SK-N-SH (cell line): ENCODE results near the gene AUTS2. TPM values are rescaled to one million over a fixed set of nuclear protein-coding genes. Genes with fewer than 3 reads are reported as not detected.

Source experiments
- CTCF ChIA-PET: fragments of 300-600, 350-600 bp; formaldehyde crosslinking; extraction: SDS; loops from one replicate; lab custom pipeline; 2021; lab: Yijun Ruan, JAX
- POLR2A ChIA-PET: fragments of 350-600 bp; sonication (Branson Sonifier 250); formaldehyde crosslinking; extraction: SDS; loops from one replicate; lab custom pipeline; 2020; ENCODE audit warnings: antibody characterized with exemption, inconsistent platforms; lab: Yijun Ruan, JAX
- DNase-seq: peaks from one replicate; pipeline ENCODE4 v3.0.0; 2012
- H2AFZ ChIP-seq: fragments of 200-600 bp; sonication (generic); 2 replicates; pipeline ENCODE4 v1.8.1; 2016; ENCODE audit warnings: antibody characterized with exemption, mild to moderate bottlenecking, low read depth
- H3F3A ChIP-seq: fragments of 200-600 bp; sonication (generic); replicated peaks from 2 replicates; pipeline ENCODE3; 2016; ENCODE audit warnings: antibody characterized with exemption, mild to moderate bottlenecking; ENCODE audit not compliant: insufficient read depth
- H3K27ac ChIP-seq, 2 experiments: fragments of 200-500 bp in 1 of 2; fragments of 200-600 bp in 1 of 2; sonication (Bioruptor generic) in 1 of 2; sonication (generic), shearing (Covaris generic) in 1 of 2; 2 replicates each; pipeline versions ENCODE4 v1.5.1 to v1.6.1; 2014 to 2016; ENCODE audit warnings: low read depth in 2 of 2, inconsistent platforms in 1 of 2, low read length in 1 of 2, mild to moderate bottlenecking in 1 of 2, mixed read lengths in 1 of 2
- H3K27me3 ChIP-seq: fragments of 200-600 bp; sonication (generic), shearing (Covaris generic); 2 replicates; pipeline ENCODE4 v1.6.1; 2016; ENCODE audit warnings: mixed run types; ENCODE audit not compliant: insufficient read depth
- H3K36me3 ChIP-seq, 2 experiments: fragments of 200-500 bp in 1 of 2; fragments of 200-600 bp in 1 of 2; sonication (Bioruptor generic) in 1 of 2; sonication (generic) in 1 of 2; replicated peaks in 1 of 2; 2 replicates each; pipeline versions ENCODE3 to v1.5.1; 2014 to 2016; ENCODE audit warnings: low read length in 1 of 2, mild to moderate bottlenecking in 1 of 2; ENCODE audit not compliant: insufficient read depth in 2 of 2, control insufficient read depth in 1 of 2
- H3K4me1 ChIP-seq, 2 experiments: fragments of 200-500 bp in 1 of 2; fragments of 200-600 bp in 1 of 2; sonication (Bioruptor generic) in 1 of 2; sonication (generic), shearing (Covaris generic) in 1 of 2; 2 replicates each; pipeline versions ENCODE4 v1.5.1 to v1.6.1; 2014 to 2016; ENCODE audit warnings: low read depth in 1 of 2, low read length in 1 of 2, mixed run types in 1 of 2; ENCODE audit not compliant: insufficient read depth in 2 of 2, control insufficient read depth in 1 of 2
- H3K4me2 ChIP-seq: fragments of 200-600 bp; sonication (generic), shearing (Covaris generic); 2 replicates; pipeline ENCODE4 v1.6.1; 2017; ENCODE audit warnings: mixed run types
- H3K4me3 ChIP-seq, 2 experiments: fragments of 200-500 bp in 1 of 2; fragments of 200-600 bp in 1 of 2; sonication (Bioruptor generic) in 1 of 2; sonication (generic), shearing (Covaris generic) in 1 of 2; 2 replicates each; pipeline versions ENCODE4 v1.5.1 to v1.8.1; 2014 to 2016; ENCODE audit warnings: low read depth in 2 of 2, inconsistent platforms in 1 of 2, low read length in 1 of 2, mild to moderate bottlenecking in 1 of 2, mixed read lengths in 1 of 2, moderate library complexity in 1 of 2
- H3K79me2 ChIP-seq: fragments of 200-600 bp; sonication (generic); 2 replicates; pipeline ENCODE4 v1.8.1; 2017; ENCODE audit warnings: mild to moderate bottlenecking; ENCODE audit not compliant: insufficient read depth
- H3K9ac ChIP-seq: fragments of 200-600 bp; sonication (generic); 2 replicates; pipeline ENCODE4 v1.6.1; 2017; ENCODE audit warnings: mixed run types
- H3K9me2 ChIP-seq: fragments of 200-600 bp; sonication (generic); 2 replicates; pipeline ENCODE4 v1.6.1; 2017; ENCODE audit warnings: mixed run types
- H3K9me3 ChIP-seq: fragments of 200-600 bp; sonication (generic); 2 replicates; pipeline ENCODE4 v1.6.1; 2017; ENCODE audit warnings: mixed run types, mild to moderate bottlenecking, moderate library complexity
- H4K20me1 ChIP-seq: fragments of 200-600 bp; sonication (generic); 2 replicates; pipeline ENCODE4 v1.6.1; 2017; ENCODE audit warnings: mild to moderate bottlenecking, mixed run types; ENCODE audit not compliant: insufficient read depth
- CHD2 ChIP-seq: fragments of 150-350 bp; IDR thresholded peaks from 2 replicates; pipeline ENCODE4 v1.6.1; 2018; ENCODE audit warnings: low read length; ENCODE audit not compliant: partially characterized antibody
- FOSL2 ChIP-seq: IDR thresholded peaks from 2 replicates; pipeline ENCODE4 v1.4.0; 2012; ENCODE audit warnings: low read depth, mild to moderate bottlenecking, moderate library complexity, borderline replicate concordance
- FOXJ3 ChIP-seq: sonication (generic); formaldehyde crosslinking; IDR thresholded peaks from 2 replicates; pipeline ENCODE4 v1.5.1; 2020; ENCODE audit warnings: mild to moderate bottlenecking, missing genetic modification reagents
- GATA2 ChIP-seq: sonication (generic); formaldehyde crosslinking; IDR thresholded peaks from 2 replicates; pipeline ENCODE4 v1.5.0; 2020; ENCODE audit warnings: mild to moderate bottlenecking, missing genetic modification reagents
- IRF3 ChIP-seq: fragments of 150-350 bp; IDR thresholded peaks from 2 replicates; pipeline ENCODE4 v1.6.1; 2016; ENCODE audit warnings: mild to moderate bottlenecking, low read depth, low read length
- NFIC ChIP-seq: IDR thresholded peaks from 2 replicates; pipeline ENCODE4 v1.4.0; 2012; ENCODE audit warnings: borderline replicate concordance
- POLR2AphosphoS5 ChIP-seq: IDR thresholded peaks from 2 replicates; pipeline ENCODE4 v1.6.1; 2012; ENCODE audit warnings: low read depth, low read length
- RAD21 ChIP-seq: IDR thresholded peaks from 2 replicates; pipeline ENCODE4 v1.6.1; 2012; ENCODE audit warnings: mild to moderate bottlenecking, low read length
- RCOR1 ChIP-seq: fragments of 150-350 bp; IDR thresholded peaks from 2 replicates; pipeline ENCODE4 v1.6.1; 2017; ENCODE audit warnings: antibody characterized with exemption, low read length
- REST ChIP-seq: IDR thresholded peaks from 2 replicates; pipeline ENCODE4 v1.6.1; 2012; ENCODE audit warnings: mild to moderate bottlenecking, low read depth, low read length, moderate library complexity
- RFX5 ChIP-seq: IDR thresholded peaks from 2 replicates; pipeline ENCODE4 v1.6.1; 2012; ENCODE audit warnings: mild to moderate bottlenecking, improper control_type of control experiment, low read length
- RXRA ChIP-seq: IDR thresholded peaks from 2 replicates; pipeline ENCODE4 v1.4.0; 2012; ENCODE audit warnings: low read depth, mild to moderate bottlenecking, borderline replicate concordance
- SIN3A ChIP-seq: IDR thresholded peaks from 2 replicates; pipeline ENCODE4 v1.6.1; 2012; ENCODE audit warnings: low read depth, mild to moderate bottlenecking, low read length, moderate library complexity, borderline replicate concordance
- SMC3 ChIP-seq: IDR thresholded peaks from 2 replicates; pipeline ENCODE4 v1.6.1; 2012; ENCODE audit warnings: low read depth, low read length, improper control_type of control experiment
- TAF1 ChIP-seq: IDR thresholded peaks from 2 replicates; pipeline ENCODE4 v1.6.1; 2012; ENCODE audit warnings: low read depth, mild to moderate bottlenecking, low read length, moderate library complexity, borderline replicate concordance
- TEAD4 ChIP-seq: IDR thresholded peaks from 2 replicates; pipeline ENCODE4 v1.4.0; 2012; ENCODE audit warnings: mild to moderate bottlenecking, borderline replicate concordance; ENCODE audit not compliant: insufficient read depth
- WGBS: methylation state at CpG from one replicate; pipeline ENCODE4 v1.1.6; 2017; ENCODE audit warnings: low lambda C conversion rate; 5-methylcytosine and 5-hydroxymethylcytosine counted together
- polyA plus RNA-seq, 3 experiments: library from polyadenylated mRNA; depleted of rRNA; stranded (reverse); fragments of >200 nt; gene quantifications; 2 replicates each; pipeline ENCODE4 v1.2.3, GENCODE V29; 2012
- TF ChIP-seq, protein P1 (sequence below): IDR thresholded peaks from 2 replicates; pipeline ENCODE4 v1.4.0; 2012; ENCODE audit warnings: low read depth, borderline replicate concordance
- TF ChIP-seq, protein P2 (sequence below): fragments of 150-350 bp; IDR thresholded peaks from 2 replicates; pipeline ENCODE4 v1.6.1; 2017; ENCODE audit warnings: antibody characterized with exemption, low read length, low read depth, borderline replicate concordance
- TF ChIP-seq, protein P3 (sequence below): IDR thresholded peaks from 2 replicates; pipeline ENCODE4 v1.4.0; 2012; ENCODE audit warnings: low read depth

Gene AUTS2
- polyA plus RNA-seq, 1 of the 3 experiments (the other 2 are of a cell fraction) = 15.6 TPM

DNA sequence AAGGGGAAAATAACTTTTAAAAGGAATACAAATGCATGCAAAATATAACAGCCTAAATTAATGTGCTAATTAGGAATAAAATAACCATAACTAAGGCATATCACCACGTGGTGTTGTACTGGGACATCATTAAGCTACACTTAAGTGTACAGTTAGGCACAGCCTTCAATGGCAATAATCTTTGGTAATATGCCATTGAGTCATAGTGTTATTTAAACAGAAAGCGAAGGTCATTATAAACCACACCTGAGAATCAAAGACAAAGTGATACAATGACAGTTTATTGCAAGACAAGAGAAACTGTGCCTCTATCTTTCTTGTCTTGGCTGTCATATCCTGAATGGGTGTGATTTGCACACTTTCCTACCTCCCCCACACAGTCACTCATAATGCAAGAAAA is 30.5 kb upstream of the AUTS2 start:
- POLR2A ChIA-PET = no interaction called here
- Histone ChIP-seq H3K27me3 (no peaks in the 10 kb centered on the region; the same call in 1 of the 2 replicates), H2AFZ (no peak overlapping the region), H3K9me2 (no peaks in the 10 kb centered on the region), H3K9me3 (no peaks in the 10 kb centered on the region), H3K79me2 (no peaks in the 10 kb centered on the region), H3K4me3 (no peak overlapping the region), H3K4me2 (no peak overlapping the region), H3K36me3 (no peaks in the 10 kb centered on the region), H3F3A (peaks cover 5% of the 10 kb centered on the region), H3K9ac (no peak overlapping the region), H4K20me1 (no peaks in the 10 kb centered on the region), H3K4me1 (peaks cover 8 to 11% of the 10 kb centered on the region in 2 experiments; a peak in 3 of 4 replicates), H3K27ac (no peak overlapping the region)
- DNase-seq = no peak
- CTCF ChIA-PET = interaction anchor here (0.6 to 1.3 kb wide), 4 partner anchors 9 to 37 kb away, joined by 3 read pairs; no protein-coding TSS in a partner anchor
- TF ChIP-seq REST = no peak
- no peak for TF ChIP-seq SIN3A
- no peak for TF ChIP-seq IRF3
- no peak for TF ChIP-seq FOXJ3
- TF ChIP-seq, protein P1, sequence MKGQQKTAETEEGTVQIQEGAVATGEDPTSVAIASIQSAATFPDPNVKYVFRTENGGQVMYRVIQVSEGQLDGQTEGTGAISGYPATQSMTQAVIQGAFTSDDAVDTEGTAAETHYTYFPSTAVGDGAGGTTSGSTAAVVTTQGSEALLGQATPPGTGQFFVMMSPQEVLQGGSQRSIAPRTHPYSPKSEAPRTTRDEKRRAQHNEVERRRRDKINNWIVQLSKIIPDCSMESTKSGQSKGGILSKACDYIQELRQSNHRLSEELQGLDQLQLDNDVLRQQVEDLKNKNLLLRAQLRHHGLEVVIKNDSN = no peak
- TF ChIP-seq GATA2 (CRISPR knock-in tag) = no peak
- TF ChIP-seq TEAD4 = no peak
- TF ChIP-seq POLR2AphosphoS5 = no peak
- no peak for TF ChIP-seq TAF1
- no peak for TF ChIP-seq CHD2
- TF ChIP-seq, protein P2, sequence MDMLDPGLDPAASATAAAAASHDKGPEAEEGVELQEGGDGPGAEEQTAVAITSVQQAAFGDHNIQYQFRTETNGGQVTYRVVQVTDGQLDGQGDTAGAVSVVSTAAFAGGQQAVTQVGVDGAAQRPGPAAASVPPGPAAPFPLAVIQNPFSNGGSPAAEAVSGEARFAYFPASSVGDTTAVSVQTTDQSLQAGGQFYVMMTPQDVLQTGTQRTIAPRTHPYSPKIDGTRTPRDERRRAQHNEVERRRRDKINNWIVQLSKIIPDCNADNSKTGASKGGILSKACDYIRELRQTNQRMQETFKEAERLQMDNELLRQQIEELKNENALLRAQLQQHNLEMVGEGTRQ = no peak
- TF ChIP-seq, protein P3, sequence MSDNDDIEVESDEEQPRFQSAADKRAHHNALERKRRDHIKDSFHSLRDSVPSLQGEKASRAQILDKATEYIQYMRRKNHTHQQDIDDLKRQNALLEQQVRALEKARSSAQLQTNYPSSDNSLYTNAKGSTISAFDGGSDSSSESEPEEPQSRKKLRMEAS = no peak
- no peak for TF ChIP-seq RCOR1
- no peak for TF ChIP-seq SMC3
- TF ChIP-seq RFX5 = no peak
- TF ChIP-seq NFIC = no peak
- TF ChIP-seq RXRA = no peak
- no peak for TF ChIP-seq FOSL2
- TF ChIP-seq RAD21 = no peak
- WGBS = 39% methylated on average over 2 of the region's 2 CpGs
